ENCODE data around the gene FMN2.
"Not testable (repeated sequence)": the region's sequence is repeated elsewhere in the genome, so short reads cannot be mapped to it uniquely, and the experiment has no call there.

FMN2 gene

GRCh38 chr1:240391660-240392260 lies 300.1 kb downstream of the FMN2 start:
- DNase-seq, result no peak

DNA sequence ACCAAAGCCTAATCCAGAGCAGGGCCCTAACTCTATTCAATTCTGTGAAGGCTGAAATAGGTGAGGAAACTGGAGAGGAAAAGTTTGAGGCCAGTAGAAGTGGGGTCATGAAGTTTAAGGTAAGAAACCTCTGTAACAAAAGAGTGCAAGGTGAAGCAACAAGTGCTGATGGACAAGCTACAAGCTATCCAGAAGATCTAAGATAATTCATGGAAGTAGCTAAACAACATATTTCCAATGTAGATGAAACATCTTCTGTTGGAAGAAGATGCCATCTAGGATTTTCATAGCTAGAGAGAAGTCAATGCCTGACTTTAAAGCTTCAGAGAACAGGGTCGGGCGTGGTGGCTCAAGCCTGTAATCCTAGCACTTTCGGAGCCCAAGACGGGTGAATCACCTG lies 302.7 kb downstream of the FMN2 start:
- no peak for DNase-seq

DNA sequence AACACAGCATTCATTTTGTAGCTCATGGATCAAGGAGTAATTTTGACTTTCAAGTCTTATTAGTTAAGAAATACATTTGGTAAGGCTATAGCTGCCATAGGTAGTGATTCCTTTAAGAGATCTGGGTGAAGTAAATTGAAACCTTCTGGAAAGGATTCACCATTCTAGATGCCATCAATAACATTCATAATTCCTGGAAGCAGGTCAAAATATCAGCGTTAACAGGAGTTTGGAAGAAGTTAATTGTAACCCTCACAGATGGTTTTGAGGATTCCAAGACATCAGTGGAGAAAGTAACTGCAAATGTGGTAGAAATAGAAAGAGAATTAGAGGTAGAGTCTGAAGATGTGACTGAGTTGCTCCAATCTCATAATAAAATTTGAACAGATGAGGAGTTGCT lies 303.7 kb downstream of the FMN2 start:
- no peak for DNase-seq

DNA sequence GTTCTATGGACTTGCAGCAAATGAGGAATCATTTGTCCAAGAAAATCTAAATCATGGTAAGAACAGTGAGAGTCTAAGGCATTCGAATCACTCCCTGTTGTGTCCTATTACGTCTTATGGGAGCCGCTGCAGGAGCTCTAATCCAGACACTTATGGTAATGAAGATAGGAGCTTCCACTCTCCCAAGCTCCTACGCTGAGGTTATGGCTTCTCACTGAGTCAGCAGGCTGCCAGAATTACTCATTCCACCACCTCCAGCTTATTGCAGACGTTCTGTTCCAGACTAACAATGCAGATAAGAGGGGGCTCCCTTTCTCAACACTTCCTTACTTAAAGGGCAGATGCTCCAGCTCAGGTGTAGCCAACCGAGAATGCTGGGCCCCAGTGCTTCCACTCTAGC lies 307.7 kb downstream of the FMN2 start:
- DNase-seq, result no peak

- DNase-seq, result no peak
Observed at GRCh38 chr1:240401731-240402130, 310.0 kb downstream of the FMN2 start.

GRCh38 chr1:240402326-240402725 lies 310.6 kb downstream of the FMN2 start:
- DNase-seq, result no peak

DNA sequence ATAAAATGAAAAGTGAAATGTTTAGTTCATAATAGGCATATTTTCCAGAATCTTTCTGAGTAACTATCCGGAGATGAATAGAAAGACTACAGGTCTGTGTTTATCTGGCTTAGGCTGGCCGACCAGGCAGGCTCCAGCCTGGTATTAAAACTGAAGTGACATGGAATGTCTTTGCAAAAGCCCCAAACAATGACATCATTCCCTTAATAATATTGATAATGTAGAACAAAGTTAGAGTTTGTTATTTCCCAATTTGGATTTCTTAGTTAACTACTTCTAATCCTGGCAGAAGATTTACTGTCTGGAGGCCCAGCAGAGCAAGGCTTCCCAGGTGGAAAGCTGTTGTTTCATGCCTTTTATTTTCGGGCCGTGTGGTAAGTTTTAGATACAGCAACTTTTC lies 312.6 kb downstream of the FMN2 start:
- no peak for DNase-seq

DNA sequence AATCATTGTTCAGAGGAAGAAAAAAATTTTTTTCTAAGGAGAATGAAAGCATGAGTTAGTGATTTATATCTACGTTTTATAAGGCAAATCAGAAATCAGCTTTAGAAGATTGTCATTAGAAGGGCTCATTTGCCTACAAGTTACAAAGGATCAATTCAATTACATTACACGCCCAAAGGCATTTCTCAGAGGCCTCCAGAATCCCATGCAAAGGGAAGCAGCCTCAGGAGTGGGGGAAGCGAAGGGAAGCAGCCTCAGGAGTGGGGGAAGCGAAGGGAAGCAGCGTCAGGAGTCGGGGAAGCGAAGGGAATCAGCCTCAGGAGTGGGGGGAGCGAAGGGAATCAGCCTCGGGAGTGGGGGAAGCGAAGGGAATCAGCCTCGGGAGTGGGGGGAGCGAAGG lies 314.1 kb downstream of the FMN2 start:
- no peak for DNase-seq

DNA sequence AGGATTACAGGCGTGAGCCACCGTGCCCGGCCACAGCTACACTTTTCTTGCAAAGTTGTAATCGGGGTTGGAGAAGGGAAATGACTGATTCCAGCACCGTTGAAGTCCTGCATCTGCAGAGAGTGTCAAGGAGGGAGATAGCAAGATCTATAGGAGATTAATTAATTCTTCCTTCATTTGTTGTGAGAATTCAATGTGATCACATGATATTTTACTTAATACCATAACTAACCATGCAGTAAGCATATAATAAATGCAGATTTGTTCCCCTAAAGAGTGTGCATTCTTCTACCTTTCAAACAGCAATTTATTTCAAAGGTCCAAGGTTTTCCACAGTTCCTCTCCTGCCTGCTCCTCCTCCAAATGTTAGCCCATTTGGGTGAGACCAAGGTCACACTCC lies 315.7 kb downstream of the FMN2 start:
- DNase-seq, result no peak

DNA sequence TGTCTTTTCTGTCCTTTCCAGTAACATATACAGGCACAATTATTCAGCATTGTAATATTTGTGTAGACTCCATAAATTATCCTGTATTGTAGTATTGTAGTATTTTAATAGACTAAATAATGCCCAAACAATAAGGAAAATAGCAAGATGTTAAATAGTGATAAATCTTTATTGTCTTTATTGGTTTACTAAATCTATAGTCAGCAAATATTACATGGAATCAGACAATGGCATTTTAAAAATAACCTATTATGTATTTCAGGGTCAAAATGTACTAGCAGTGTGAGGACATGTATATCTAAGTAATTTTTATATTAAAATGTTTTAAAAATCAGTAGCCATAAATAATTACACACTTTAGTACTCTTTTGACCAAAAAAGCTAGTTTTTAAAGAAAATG lies 317.9 kb downstream of the FMN2 start:
- DNase-seq, result no peak

DNA sequence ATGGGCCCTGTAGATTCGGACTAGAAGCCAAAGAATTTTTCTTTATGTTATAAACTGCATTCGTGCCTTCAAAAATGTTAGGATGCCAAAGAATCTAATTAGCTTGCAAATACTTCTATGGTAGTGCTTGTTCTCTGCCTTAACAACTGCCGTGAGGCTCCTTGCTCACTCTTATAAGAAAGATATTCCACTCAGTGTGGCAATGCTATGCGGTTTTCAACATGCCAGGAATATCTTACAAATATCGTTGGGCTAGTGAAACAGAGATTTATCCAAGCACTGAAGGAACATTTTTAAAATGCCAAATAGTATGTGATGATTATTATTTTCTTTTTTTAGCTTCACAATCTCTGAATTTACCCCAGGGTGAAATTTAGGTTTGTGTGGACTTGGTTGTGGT lies 322.0 kb downstream of the FMN2 start:
- DNase-seq, result no peak

- no peak for DNase-seq
Observed at GRCh38 chr1:240414237-240414636, 322.6 kb downstream of the FMN2 start.

GRCh38 chr1:240415011-240415410 lies 323.3 kb downstream of the FMN2 start:
- DNase-seq, result not testable (repeated sequence)

- DNase-seq, result no peak
Observed at GRCh38 chr1:240415532-240415931, 323.8 kb downstream of the FMN2 start.

DNA sequence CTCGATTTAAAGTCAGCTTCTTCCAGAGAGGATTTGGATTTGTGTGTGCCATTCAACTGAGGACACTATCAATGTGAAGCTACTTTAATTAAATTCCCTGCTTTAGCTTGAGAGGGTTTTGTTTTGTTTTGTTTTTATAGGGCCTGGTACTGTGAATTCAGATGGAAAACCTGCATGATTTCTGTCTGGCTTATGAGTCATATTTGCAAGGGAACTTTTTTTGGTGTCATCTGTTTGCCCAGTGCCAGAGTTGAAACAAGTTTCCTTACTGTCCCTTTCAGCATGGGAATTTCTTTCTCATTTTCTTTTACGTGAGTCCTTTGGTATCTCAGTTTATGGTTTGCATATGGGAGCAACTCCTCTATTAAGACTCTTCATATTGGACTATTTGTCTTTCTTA lies 325.6 kb downstream of the FMN2 start:
- DNase-seq, result no peak

- DNase-seq, result no peak
Observed at GRCh38 chr1:240420766-240421165, 329.1 kb downstream of the FMN2 start.

DNA sequence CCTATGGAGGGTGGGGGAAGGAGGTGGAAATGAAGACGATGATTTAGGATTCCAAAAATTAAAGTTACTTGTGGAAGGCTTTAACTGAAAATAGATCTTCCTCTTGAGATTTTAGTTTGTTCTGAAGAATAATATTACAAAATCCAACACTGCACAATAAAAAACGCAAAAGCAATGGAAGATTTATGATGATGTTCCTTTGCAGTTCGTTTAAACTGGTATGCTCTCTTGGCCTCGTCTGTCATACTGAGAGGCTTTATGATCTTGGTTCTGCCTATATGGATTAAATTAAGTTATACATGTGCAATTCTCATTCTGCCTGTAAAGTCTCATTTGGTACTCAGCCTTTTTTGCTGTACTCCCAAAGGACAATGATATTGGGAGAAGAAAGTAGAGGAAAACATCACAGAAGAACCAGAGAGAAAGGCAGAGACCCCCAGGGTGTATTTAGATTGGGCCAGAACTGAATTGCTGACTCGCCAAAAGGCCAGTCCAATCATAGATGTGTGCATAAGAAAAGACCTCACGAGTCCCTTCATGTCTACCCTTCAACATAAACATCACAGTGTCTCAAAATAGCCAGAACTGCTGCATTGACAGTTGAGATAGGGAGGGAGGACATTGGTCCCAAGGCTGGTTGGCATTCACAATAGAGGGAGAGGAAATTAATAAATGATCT lies 331.7 kb downstream of the FMN2 start:
- no peak for DNase-seq

GRCh38 chr1:240424740-240425464 lies 333.2 kb downstream of the FMN2 start:
- DNase-seq, result no peak

DNA sequence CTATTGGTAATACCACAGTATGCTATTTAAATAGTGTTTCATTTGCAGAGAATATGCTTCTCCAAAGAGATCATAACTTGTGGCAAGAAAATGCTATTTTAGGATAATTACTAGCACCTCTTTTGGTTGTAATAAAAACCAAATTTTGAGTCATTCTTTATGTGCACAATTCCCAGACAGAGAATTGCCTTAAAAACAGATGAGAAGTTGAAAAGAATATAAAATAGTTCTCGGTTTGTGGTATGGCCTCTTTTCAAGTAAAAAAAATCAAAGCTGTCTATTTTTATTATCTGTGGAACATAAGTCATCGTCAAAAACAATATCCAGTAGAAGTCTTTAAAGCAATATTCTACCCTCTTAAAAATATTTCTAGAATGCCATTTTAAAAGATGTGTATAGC lies 334.4 kb downstream of the FMN2 start:
- DNase-seq, result no peak

DNA sequence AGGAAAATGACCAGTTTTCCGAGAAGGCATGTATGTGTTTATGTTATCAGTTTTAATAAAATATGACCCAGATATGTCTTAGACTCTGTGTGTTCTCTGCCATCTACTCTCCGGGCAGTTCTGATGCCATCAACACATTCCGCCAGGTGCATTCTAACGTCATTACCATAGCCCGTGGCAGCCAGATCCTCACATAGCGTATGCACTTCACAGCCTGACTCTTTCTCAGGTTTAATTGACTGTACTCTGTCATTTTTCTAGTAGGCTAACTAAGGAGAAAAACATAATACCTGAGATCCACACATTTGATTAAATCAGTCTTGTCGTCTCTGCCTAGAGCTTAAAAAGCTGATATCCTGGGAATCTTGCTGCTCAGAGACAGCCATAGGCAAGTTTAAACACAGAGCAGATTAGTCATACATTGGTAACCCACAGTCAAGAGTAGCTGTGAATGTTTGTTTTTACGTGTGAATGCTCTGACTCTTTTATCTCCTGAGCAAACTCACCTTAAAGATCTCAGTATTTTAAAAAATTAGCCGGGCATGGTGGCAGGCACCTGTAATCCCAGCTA lies 344.4 kb downstream of the FMN2 start:
- no peak for DNase-seq

DNA sequence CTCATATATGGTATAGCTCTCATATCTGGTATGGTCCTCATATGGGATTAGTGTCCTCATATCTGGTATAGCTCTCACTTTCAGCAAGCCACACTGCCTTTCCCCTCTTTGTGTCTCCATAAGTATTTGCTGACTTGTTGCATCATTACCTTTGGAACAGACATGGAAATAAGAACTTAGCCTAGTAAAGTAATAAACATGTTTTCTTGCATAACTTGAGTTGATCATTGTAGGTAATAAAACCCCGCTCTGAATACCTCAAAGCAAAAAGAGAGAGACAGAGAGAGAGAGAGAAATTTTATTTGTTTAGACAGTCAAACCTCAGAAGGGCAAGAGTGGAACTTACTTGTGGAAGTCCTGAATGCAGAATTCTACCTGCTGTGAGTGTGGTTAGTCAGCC lies 350.0 kb downstream of the FMN2 start:
- no peak for DNase-seq

- DNase-seq, result no peak
Observed at GRCh38 chr1:240445369-240445768, 353.7 kb downstream of the FMN2 start.

DNA sequence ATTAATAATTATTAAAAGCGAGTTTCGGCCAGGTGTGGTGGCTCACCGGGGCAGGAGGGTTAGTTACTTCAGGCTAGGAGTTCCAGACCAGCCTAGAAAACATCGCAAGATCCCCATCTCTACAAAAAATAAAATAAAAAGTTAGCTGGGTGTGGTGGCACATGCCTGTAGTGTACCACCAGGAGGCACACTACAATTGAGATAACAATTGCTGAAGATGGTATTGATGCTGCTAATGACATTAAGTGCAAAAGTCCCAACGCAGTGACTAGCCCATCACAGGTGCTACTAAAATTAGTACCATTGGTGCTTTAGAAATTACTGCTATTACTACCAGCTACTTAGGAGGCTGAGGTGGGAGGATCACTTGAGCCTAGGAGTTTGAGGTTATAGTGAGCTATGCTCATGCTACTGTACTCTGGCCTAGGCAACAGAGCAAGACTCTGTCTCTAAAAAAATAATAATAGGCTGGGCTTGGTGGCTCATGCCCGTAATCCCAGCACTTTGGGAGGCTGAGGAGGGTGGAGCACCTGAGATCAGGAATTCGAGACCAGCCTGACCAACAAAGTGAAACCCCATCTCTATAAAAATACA lies 363.6 kb downstream of the FMN2 start:
- no peak for DNase-seq

GRCh38 chr1:240457203-240457602 lies 365.5 kb downstream of the FMN2 start:
- no peak for DNase-seq
